Activated naive CD4-positive, alpha-beta T cell treated with anti-CD3 and anti-CD28 coated beads, Interleukin-2, amount 50 U/mL, for 16 hours (primary cell): ENCODE measurements around the gene FUT1.
A peak's percentile ranks its signal among the peaks of the same experiment; 100 is the strongest.
"Not testable (repeated sequence)": the region's sequence is repeated elsewhere in the genome, so short reads cannot be mapped to it uniquely, and the experiment has no call there.

Experiments
- DNase-seq: peaks from one replicate; pipeline ENCODE4 v3.0.0-alpha.2; 2020

Gene FUT1

DNA sequence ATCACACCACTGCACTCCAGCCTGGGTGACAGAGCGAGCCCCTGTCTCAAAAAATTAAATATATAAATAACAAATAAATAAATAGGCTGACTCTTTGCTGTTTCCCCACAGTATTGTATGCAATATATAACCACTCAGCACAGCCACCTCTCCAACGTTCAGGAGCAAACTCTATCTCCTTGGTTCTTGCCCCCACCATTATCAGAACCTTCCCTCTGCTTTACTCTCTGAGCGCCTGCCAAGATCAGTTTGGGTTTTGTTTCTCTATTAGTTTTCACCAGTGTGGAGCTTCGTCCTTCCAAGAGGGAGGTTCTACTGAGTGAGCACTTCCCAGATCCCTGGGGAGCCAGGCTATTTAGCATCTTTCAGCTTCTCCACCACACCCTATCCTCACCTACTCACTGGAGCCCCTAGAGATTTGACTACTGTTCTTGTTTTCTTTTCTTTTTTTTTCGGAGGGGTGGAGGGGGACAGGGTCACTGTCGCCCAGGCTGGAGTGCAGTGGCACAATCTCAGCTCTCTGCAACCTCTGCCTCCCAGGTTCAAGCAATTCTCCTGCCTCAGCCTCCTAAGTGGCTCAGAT, 15.8 kb upstream of the FUT1 start:
- DNase-seq: not testable (repeated sequence)

DNA sequence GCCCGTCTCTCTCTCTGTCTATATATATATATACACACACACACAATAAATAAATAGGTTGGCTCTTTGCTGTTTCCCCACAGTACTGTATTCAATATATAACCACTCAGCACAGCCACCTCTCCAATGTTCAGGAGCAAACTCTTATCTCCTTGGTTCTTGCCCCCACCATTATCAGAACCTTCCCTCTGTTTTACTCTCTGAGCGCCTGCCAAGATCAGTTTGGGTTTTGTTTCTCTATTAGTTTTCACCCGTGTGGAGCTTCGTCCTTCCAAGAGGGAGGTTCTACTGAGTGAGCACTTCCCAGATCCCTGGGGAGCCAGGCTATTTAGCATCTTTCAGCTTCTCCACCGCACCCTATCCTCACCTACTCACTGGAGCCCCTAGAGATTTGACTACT, 13.4 kb upstream of the FUT1 start:
- not testable (repeated sequence) for DNase-seq

- no peak for DNase-seq
Observed at GRCh38 chr19:48760504-48761205, 8.2 kb upstream of the FUT1 start.

DNA sequence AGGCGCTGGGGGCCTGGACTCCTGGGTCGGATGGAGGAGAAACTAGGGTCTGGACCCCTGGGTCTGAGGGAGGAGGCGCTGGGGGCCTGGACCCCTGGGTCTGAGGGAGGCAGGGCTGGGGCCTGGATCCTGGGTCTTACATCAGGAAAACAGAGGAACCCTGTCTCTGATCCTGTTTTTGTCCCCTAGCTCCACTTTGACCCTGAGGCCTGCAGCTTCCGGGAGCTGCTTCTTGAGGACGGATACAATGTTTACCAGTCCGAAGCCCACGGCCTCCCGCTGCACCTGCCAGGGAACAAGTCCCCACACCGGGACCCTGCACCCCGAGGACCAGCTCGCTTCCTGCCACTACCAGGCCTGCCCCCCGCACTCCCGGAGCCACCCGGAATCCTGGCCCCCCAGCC, 5.3 kb upstream of the FUT1 start:
- DNase-seq: no peak

DNA sequence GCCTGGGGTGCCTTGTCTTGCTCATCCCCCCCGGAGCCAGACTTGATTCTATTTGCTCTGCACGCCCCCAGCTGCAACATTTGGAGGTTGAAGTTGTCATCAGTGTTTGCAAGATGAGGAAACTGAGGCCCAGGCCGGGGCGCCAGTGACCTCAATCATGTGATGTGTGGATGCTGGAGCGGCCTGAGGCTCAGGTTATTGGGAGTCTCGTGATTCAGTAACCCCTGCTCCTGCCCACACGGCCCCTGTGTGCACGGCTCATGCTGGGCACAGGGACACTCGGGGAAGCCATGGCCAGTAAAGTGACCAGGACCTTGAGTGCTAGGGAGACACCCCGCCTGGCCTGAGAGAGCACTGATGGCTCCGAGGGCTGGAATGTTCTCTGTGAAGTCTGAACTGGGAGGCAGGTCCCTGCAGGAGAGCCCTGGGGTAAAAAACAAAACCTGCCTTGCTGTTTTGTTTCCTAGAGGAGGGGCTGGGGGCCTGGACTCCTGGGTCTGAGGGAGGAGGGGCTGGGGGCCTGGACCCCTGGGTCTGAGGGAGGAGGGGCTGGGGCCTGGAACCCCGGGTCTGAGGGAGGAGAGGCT, 4.7 kb upstream of the FUT1 start:
- no peak for DNase-seq

DNA sequence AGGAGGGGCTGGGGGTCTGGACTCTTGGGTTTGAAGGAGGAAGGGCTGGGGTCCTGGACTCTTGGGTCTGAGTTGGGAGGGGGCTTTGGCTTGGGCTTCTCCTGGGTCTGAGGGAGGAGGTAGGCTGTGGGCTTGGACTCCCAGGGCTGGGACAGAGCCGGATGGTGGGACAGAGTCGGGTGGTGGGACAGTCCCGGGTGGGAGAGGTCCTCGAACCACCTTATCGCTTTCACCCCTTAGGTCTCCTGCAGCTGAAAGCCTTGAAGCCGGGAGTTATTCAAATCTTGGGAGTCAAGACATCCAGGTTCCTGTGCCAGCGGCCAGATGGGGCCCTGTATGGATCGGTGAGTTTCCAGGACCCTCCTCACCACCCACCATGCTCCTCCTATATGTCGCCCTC, 4.2 kb upstream of the FUT1 start:
- no peak for DNase-seq

DNA sequence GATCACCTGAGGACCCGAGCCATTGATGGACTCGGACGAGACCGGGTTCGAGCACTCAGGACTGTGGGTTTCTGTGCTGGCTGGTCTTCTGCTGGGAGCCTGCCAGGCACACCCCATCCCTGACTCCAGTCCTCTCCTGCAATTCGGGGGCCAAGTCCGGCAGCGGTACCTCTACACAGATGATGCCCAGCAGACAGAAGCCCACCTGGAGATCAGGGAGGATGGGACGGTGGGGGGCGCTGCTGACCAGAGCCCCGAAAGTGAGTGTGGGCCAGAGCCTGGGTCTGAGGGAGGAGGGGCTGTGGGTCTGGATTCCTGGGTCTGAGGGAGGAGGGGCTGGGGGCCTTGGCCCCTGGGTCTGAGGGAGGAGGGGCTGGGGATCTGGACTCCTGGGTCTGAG, 3.8 kb upstream of the FUT1 start:
- no peak for DNase-seq

DNA sequence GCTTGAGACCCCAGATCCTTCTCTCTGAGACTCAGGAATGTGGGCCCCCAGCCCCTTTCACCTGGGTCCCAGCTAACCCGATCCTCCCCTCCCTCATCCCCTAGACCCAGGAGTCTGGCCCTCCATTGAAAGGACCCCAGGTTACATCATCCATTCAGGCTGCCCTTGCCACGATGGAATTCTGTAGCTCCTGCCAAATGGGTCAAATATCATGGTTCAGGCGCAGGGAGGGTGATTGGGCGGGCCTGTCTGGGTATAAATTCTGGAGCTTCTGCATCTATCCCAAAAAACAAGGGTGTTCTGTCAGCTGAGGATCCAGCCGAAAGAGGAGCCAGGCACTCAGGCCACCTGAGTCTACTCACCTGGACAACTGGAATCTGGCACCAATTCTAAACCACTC, 3.3 kb upstream of the FUT1 start:
- DNase-seq: no peak

DNA sequence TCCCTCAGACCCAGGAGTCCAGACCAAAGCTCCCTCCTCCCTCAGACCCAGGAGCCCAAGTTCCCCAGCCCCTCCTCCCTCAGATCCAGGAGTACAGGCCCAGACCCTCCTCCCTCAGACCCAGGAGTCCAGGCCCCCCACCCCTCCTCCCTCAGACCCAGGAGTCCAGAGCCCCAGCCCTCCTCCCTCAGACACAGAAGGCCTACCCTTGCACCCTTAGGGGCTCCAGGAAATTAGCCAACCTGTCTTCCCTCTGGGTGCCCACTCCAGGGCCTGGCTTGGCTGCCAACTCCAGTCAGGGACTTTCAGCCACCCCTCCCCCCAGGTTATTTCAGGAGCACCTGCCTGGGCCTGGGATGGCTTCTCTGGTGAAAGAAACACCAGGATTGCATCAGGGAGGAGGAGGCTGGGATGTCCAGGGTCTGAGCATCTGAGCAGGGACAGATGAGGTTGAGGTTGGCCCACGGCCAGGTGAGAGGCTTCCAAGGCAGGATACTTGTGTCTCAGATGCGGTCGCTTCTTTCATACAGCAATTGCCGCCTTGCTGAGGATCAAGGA, 2.7 kb upstream of the FUT1 start, which contains the start of gene FGF21:
TSS of gene FGF21 (plus strand) at position 441 of the 558 bp plus-strand sequence. CDS start 713 bp downstream, outside the sequence.
- no peak for DNase-seq

GRCh38 chr19:48751845-48752495, 471 bp downstream of the FUT1 start:
- no peak for DNase-seq

DNA sequence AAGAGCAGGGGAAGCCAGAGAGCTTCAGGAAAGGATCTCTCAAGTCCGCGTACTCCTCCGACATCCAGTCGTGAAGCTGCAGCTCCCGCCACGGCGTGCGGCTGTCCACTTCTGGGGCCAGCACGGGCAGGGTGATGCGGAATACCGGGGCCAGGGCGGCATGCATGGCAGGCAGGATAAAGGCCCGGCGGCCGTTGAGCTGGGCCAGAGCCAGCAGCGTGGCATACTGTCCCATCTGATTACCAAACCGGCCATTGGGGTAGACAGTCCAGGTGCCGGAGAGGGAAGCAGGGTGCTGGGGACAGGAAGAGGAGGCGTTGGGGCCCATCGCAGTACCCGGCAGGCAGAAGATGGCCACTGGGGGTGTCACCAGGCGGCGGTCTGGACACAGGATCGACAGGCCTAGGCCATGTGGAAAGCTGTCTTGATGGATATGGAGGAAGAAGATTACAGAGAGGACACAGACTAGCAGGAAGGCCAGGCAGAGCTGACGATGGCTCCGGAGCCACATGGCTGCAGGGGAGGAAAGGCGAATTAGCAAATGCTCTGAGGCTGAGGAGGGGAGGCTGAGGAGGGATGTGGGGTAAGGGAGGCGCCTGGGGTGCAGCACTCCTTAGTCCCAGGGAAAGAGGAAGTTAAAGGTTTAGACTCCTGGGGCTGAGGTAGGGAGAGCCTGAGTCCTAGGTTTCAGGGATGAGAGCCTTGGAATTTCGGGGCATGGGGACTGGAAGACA, 1.5 kb downstream of the FUT1 start:
- DNase-seq: no peak

GRCh38 chr19:48750351-48750750, 2.1 kb downstream of the FUT1 start:
- DNase-seq: no peak

GRCh38 chr19:48749571-48750198, 2.8 kb downstream of the FUT1 start:
- DNase-seq: no peak

GRCh38 chr19:48746738-48747575, 5.5 kb downstream of the FUT1 start, which contains the start of gene IZUMO1:
IZUMO1 (minus strand) TSS chr19:48746909; CDS start chr19:48745859, 1,050 bp downstream.
- DNase-seq: peak; percentile 49

GRCh38 chr19:48746110-48746509, 6.3 kb downstream of the FUT1 start:
- DNase-seq: no peak

GRCh38 chr19:48745208-48745995, 7.0 kb downstream of the FUT1 start:
- peak; percentile 45 for DNase-seq

DNA sequence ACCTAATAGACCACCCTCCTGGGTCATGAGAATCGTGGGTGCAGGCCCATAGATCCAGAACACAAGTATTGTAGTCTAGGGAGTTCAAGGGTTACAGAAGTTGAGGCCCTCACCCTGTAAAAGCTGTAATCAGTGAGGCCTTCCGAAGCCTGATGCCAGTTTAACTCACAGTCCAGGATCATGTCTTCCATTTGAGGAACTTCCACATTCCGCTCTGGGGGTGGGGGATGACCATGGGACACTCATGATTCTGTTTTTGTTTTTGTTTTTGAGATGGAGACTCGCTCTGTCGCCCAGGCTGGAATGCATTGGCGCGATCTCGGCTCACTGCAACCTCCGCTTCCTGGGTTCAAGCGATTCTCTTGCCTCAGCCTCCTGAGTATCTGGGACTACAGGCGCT, 10.3 kb downstream of the FUT1 start:
- DNase-seq: no peak

DNA sequence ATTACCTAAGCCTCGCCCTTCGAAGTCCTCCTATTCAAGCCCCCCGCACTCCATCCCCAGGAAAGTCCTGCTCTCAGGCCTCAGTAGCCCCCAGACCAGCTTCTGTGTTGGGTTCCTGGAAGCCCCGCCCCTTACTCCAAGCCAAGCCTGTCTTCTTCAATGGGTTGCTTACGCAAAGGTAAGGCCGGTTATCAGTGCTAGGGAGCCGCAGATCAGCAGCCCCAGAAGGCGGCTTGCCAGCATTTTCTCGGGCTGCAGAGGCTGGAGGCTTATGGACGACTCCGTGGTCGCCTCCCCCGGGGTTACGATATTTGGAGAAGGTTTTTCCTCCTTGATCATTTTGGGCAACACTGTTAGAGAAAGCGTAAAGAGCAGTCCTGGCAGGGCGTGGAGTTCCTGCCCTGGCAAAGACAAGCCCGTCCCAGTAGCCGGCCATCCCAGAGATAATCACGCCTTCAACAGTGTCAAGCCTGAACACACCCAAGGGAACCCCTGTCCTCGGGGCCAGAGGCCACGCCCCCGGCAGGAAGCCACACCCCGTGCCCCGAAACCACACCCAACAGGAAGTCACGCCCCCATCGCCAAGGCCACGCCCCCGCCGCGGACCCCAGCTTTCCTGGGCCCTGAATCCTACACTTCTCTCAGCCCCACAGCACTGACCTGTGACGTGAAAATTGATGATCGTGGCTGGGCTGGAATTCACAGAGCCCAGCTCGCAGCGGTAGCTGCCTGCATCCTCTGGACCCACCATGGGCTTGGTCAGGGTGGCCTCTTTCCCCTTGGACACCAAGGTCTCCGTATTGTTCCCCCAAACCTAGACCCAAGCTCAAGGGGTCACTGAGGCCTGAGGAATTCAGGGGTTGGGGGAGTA, 11.1 kb downstream of the FUT1 start:
- no peak for DNase-seq
